CD4-positive, alpha-beta T cell treated with Interleukin-6 for 4 hours (primary cell): ENCODE results near the gene OXSR1.
"Not testable (repeated sequence)": the region's sequence is repeated elsewhere in the genome, so short reads cannot be mapped to it uniquely, and the experiment has no call there.

Experiments
- DNase-seq: peaks from one replicate; pipeline ENCODE4 v3.0.0-alpha.2; 2020; ENCODE audit warnings: mixed read lengths

OXSR1 gene

DNA sequence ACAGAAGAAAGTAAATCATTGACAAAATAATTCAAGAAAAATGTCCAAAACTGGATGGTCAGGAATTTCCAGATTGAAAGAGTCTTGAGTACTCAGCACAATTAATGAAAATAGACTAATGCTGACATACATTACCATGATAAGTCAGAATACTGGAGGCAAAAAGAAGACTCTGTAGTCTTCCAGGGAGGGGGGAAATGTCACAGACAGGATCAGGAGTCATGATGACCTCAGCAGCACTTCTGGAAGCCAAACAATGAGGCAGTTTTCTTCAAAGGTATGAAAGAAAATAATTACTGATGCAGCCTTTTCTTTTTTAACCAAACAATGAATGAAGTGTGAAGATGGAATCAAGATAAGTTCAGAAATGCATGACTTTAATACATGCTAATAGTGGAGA, 70.1 kb downstream of the OXSR1 start:
- no peak for DNase-seq

DNA sequence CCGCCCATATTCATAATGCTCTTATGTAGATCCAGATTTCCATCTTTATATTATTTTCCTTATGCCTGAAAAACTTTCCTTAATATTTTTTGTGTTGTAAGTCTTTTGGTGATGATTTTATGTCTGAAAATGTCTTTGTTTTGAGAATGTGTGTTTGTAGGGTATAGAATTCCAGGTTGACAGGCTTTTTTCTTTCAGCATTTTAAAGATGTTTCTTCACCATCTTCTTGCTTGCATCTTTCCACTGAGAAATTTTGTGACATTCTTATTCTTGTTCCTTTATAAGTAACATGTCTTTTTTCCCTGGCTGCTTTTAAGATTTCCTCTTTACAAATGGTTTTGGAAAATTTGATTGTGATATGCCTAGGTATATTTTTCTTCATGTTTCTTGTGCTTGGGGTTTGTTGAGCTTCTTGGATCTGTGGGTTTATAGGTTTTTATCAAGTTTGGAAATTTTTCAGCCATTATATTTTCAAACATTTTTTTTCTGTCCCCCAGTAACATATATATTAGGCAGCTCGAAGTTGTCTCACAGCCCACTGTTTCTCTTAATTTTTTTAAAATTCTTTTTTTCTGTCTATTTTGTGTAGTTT, 73.2 kb downstream of the OXSR1 start:
- DNase-seq, result no peak

DNA sequence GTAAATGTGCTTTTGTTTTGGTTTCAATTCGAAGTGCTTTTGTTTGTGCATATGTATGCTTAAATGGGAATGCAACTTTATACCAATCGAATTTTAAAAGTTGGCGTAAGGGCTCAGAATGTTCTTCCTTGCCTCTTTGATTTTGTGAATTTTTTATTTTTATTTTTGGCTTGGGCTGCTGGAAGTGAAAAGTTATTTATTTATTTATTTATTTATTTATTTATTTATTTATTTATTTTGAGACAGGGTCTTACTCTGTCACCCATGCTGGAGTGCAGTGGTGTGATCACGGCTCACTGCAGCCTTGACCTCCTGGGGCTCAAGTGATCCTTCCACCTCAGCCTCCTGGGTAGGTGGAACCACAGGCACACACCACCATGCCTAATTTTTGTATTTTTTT, 77.5 kb downstream of the OXSR1 start:
- not testable (repeated sequence) for DNase-seq

DNA sequence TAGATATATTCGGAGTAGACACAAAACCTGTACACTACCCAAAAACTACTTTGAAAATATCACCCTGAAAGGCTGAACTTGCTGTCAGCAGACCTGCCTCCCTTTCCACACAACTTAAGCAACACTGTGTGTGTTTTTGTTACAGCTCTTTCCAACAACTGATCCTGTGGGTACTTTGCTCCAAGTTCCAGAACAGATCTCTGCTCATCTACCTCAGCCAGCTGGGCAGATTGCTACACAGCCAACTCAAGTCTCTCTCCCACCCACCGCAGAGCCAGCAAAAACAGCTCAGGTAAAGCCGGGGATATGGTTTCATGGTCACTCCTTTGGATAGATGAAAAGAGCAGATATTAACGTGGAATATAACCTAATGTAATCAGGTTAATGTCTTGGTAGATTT, 80.6 kb downstream of the OXSR1 start:
- no peak for DNase-seq

DNA sequence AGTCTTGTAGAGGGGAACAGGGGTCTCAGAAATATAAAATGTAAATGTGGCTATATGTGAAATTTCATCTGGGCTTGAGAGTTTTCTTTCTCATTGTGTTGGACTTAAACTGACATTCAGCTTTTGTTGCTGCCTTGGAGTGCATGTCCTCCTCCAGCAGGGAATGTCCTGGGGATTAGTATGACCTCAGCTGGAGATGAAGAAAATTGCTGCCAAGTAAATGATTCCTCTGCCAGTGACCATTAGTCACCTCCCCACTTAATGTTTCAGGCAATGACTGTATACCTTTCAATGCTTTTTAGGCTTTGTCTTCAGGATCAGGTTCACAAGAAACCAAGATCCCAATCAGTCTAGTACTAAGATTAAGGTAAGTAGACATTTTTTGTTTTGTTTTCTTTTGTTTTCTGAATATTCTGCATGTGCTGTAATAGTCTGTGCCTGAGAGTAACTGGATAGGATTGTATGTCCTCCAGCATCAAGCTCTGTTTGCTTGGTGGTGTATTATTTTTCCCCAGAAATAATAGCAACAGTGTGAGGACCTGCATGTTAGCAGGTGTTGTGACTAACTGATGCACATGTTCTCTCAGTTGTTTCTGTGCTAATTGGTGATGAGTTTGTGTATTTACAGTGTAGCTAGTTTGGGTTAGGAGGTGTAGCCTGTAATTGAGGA, 82.2 kb downstream of the OXSR1 start:
- DNase-seq, result no peak

DNA sequence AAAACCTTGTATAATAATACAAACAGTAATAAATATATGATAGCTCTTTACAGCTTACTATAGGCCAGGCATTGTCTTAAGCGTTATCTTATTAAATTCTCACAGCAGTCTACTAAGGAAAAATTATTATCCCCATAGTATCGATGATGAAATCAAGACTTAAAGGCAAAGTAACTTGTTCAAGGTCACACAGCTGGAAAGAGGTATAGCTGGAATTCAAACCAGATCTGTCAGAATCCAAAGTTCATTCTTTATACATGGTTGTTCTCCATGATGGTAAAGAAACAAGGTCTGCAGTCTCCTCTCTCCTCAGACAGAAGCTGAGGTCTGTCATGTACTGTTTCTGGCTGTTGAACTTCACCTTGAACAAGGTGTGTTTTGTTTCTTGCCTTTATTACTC, 84.9 kb downstream of the OXSR1 start:
- no peak for DNase-seq

DNA sequence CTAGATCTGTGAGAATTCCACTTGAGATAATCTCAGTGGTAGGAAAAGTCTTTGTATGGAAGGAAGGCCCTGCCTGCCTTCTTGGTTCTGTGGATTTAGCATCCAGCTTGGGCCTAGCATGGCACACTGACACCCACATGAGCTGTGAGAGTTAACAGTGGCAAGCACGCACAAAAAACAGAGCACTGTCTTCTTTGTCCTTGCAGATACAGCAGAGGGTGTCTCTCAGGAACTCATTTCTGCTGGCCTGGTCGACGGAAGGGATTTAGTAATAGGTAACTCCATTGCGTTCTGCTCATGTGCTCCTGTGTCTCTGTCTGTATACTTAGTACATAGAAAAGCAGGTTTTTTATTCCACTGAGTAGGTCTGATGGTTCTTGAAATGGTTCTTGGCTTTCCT, 85.9 kb downstream of the OXSR1 start:
- DNase-seq, result no peak

DNA sequence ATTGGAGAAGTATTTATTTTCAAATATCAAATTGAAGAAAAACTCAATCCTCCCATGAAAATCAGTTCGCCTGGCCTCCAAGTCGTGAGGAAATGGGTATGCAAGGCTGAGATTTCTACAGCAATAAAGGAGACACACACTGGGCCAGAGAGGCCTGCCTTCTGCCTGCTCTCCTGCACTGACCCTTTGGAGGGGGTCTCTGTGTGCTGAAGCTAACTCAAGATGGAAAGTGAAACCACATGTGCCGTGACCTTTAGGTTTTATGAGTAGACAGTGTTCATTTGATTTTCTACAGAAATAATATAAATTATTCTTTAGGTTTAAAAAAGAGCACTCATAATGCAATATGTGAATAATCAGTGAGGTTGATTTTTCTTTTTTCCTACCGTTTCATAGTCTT, 88.4 kb downstream of the OXSR1 start:
- no peak for DNase-seq

DNA sequence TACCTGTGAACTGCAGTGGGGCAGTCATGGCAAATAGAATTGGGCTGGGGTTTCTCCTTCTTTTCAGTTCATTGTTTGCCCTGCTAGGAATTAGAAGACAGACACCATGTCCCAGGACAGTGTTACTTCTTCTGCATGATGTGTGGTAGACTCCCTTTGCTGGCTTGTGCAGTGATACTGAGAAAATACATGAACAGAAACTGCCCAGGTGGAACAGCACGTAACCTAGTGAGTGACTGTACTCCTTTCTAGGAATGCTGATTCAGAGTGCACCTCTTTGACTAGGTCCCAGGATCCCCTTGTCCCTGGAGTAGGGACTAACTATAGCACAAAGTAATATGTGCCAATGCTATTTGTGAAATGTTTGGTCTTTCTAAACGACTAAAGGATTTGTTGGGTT, 89.5 kb downstream of the OXSR1 start:
- no peak for DNase-seq

DNA sequence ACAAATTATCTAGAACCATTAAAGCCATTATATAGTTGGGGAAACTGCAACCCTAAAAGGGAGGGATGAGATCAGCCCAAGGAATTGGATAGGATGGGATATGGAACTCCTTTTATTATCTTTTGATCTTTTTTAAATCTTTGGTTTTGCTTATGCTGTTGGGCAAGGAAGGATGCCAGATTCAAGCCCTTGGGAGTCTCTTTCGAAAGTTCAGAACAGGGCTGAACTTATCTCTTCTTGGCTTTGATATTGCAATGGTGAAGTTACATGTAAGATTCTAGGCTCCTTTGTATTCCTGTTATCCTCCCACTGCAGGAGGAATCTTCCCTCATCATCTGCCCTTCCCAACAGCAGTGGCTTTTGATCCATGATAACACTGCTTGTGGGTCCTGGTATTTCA, 90.3 kb downstream of the OXSR1 start:
- DNase-seq, result no peak

DNA sequence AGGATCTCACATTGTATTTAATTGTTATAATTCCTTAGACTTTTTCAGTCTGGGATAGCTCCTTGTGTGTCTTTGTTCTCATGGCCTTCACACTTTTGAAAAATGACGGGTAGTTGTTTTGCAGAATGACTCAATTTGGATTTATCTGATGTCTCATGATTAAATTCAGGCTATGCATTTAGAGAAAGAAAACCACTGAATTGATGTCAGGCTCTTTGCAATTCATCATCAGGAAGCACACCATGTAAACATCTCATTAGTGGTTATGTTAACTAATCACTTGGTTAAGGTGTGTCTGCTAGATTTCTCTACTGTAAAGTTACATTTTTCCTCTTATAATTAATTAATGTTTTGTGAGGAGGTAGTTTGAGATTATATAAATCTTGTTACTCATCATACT, 92.2 kb downstream of the OXSR1 start:
- DNase-seq, result no peak

DNA sequence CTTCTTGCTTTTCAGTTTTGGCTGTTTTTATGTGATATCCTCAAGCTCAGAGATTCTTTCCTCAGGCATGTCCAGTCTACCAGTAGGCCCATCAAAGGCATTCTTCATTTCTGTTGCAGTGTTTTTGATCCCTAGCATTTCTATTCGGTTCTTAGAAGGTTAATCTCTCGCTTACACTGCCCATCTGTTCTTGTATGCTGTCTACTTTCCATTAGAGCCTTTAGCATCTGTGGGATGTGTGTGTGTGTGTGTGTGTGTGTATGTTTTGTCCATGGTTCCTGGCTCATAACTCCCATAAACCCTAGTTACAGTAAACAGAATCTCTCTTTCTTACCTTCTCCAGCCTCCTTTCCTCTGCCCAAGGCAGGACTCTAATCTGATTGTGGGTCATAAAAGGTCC, 95.1 kb downstream of the OXSR1 start:
- DNase-seq, result no peak

DNA sequence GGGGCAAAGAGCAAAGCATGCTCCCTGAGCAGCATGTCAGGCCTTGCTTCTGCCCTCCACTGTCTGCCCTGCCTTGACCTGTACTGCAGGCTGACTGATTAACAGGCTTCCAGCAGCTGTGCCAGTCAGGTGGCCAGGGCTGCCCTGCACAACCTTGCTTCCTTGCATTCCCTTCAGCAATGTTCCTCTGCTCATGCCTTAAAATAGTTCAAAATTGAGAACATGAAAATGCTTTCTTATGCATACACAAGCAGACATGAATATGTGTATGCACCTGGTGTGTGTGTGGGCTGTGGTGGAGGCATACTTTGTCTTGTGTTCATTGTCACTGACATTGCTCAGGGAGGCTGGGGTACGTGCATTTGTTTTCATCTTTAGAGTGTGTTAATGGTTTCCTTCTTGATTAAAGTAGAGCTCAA, 99.0 kb downstream of the OXSR1 start:
- no peak for DNase-seq

DNA sequence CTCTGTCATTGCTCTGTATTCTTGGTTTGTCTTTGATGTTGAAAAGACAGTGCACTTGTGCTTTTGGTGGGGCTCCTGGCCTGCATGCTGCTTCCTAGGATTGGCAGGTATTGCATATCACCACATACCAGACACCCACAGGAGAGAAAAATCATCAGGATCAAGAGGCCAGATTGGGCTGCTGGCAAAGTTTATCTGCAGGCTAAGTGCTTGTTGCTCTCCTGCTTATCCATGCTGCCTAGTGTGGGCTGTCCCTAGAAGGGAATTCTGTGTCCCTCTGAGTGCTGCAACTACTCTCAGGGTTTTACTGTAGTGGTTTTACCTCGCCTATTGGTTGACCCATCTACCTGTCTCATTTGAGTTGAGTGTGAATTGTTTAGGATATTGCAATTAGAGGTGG, 99.4 kb downstream of the OXSR1 start:
- no peak for DNase-seq

DNA sequence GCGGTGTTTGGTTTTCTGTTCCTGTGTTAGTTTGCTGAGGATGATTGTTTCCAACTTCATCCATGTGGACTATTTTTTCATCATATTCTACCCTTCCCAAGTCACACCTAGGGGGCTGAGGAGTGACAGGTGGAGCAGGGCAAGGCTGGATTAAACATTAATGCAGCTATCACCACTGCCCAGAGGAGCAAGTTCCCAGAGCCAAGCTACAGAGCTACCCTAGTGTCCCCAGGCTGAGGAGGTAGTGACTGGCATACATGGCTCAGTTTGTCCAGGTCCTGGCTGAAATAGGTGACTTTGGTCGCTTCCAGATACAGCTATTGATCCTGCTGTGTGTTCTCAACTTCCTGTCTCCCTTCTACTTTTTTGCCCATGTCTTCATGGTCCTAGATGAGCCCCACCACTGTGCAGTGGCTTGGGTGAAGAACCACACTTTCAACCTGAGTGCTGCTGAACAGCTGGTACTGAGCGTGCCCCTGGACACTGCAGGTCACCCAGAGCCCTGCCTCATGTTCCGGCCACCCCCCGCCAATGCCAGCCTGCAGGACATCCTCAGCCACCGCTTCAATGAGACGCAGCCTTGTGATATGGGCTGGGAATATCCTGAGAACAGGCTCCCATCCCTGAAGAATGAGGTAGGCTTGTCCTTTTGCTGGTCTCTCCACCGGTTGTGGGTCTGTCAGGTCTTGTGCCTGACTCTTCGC, 100.4 kb downstream of the OXSR1 start, which contains the start of gene SLC22A13:
TSS of gene SLC22A13 (plus strand) at position 209 of the 704 bp plus-strand sequence. CDS start at position 258, 49 bp downstream.
- DNase-seq, result no peak

DNA sequence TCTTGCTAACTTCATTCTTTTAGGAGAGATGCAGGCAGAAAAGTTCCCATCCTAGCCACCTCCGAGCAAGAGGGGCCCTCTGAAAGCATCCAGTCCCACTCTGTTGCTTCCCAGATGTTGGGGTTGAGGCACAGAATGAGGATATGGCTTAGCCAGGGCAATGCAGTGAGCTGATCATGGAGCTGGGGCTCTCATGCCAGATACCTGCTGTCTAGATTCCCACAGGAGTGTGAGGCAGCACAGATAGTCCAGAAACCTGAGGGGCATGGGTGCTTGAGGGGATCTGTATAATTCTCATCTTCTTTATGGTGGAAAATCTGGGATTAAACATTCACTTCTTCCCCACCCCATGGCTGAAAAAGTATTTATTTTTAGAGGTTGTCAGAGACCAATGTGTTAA, 101.5 kb downstream of the OXSR1 start:
- no peak for DNase-seq

DNA sequence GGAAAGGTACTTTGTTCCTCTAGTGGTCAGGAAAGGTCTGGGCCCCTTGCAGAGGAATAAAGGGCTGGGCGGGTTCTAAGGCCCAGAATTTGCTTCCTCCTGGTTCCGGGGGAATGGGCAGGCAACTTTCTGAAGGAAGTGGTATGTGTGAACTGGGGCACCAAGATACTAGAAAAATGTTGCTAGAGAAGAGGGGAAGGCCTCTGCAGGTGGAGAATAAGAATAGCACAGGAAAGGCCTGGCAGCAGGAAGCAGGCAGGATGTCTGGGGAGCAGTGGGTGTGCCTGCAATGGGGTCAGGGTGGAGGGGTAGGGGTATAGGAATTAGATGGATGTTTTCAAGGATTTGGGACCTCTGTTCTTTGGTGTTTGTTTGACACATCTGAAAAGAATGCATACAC, 102.3 kb downstream of the OXSR1 start:
- no peak for DNase-seq

DNA sequence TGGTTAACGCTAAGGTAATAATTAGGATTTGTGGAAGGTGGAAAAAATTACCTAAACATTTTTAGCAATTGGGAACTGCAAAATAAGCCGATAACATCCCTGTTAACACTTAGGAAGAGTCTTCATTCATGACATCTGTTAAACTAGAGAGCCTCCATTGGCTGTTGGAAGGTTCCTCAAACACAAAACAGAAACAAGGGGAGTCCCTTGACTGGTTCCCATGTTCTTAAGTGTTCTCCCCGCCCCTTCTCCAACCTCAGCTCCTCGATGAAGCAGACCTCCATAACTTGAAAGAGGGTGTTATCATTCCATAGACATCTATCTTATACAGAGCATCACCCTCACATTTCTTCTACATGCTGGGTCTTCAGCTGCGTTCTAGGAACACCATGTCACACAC, 102.8 kb downstream of the OXSR1 start:
- no peak for DNase-seq

DNA sequence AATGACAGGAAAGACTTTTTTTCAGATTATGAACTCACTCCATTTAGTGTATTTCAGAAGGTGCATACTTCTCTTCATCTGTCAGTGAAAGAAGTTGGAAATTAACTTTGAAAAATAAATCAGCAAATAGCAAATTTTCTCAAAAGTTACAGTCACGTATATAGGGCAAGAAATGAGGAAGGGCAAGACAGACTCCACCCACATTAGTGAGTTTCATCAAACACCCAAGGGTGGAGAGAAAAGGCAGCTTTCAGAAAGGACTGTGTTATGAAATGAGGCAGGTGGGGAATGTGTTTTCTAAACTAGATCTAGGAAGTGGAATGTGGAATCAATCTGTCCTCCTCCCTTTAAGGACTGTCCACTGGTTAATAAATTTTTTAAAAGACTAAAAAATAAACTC, 103.2 kb downstream of the OXSR1 start:
- DNase-seq, result no peak

DNA sequence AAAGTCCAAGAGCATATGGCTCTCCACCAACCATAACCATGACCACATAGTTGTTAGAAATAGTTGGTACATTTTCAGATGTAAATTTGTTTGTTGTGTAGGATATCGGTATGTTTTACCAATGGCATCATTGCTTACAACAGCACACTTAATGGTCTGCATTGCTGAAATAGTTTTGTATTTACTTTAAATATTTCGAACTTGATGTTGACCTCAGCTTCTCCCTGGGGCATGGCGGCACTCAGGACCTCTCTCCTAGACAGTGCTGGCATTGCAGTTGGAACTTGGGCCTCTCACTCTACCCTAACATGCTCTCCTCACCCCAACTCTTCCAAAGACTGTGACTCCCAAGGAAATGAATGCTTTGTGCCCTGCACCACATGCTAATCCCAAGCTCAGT, 105.3 kb downstream of the OXSR1 start:
- no peak for DNase-seq

DNA sequence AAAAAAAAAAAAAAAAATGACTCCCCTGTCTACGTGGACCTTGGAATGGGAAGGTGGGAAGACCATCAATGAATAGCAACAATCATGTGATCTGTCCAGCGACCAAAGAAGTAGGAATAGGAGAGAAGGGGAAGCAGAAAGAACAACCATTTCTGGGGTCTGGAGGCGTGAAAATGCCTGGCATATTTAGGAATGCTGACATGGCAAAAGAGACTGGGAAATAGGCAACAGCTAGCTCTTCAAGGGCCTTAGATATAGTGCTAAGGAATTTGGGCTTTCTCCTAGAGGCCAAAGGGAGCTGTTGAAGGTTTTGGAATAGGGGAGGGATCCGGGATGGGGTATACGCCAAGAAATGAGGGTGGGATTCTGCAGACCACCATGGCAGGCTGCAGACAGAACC, 106.2 kb downstream of the OXSR1 start:
- DNase-seq, result no peak

DNA sequence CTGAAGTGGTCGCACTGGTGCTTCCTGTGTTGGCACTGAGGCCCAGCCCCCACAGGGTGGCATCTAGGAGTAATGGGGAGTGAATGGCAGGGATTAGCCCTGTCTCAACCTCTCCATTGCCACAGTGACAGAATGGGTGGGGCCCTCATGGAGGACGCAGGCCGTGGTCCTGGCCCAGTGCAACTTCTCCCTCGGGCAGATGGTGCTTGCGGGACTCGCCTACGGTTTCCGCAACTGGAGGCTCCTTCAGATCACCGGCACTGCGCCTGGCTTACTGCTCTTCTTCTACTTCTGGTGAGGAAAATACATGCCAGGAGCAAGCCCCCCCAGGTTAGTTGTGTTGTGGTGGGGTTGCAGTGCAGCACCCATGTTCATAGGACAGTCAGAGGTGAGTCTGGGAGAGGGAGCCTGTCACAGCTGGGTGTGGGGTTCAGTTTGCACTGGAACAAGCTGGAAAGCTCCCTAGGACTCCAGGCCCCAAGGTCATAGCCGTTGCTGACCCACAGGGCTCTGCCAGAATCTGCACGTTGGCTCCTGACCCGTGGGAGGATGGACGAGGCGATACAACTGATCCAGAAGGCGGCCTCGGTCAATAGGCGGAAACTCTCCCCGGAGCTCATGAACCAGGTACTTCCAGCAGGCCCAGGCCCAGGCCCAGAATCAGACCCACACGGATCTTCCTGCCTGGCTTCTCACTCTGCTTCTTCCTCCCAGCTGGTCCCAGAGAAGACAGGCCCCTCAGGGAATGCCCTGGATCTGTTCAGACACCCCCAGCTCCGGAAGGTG, 109.7 kb downstream of the OXSR1 start:
- no peak for DNase-seq

DNA sequence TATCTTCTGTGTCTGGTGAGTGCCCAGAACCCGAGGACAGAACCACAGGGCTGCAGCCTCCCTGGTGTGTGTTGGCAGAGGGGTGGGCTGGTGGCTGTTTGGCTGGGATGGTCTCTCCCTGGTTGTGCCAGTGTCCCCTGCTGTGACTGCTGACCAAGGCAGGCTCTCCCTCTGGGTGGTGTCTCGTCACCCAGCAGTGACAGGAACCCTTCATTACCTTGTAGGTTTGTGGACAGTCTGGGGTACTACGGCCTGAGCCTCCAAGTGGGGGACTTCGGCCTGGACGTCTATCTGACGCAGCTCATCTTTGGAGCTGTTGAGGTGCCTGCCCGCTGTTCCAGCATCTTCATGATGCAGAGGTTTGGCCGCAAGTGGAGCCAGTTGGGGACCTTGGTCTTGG, 110.3 kb downstream of the OXSR1 start:
- DNase-seq, result no peak
